Karpas-422 (cell line): Measurements from ENCODE around the gene ZDHHC11B. TPM values are rescaled to one million over a fixed set of nuclear protein-coding genes. Genes with fewer than 3 reads are reported as not detected.
A peak's percentile ranks its signal among the peaks of the same experiment; 100 is the strongest.

Experiments used
- DNase-seq: peaks from one replicate; pipeline ENCODE4 v3.0.0-alpha.2; 2015
- H2AFZ ChIP-seq: fragments of 200-600 bp; sonication (generic); 2 replicates; pipeline ENCODE4 v1.6.1; 2014; ENCODE audit warnings: antibody characterized with exemption, low read length, mixed read lengths
- H3K27ac ChIP-seq: fragments of 200-600 bp; sonication (generic); 2 replicates; pipeline ENCODE4 v1.5.1; 2014; ENCODE audit warnings: mild to moderate bottlenecking, low read length, moderate library complexity
- H3K27me3 ChIP-seq: fragments of 200-600 bp; sonication (generic); 2 replicates; pipeline ENCODE4 v1.6.1; 2014; ENCODE audit warnings: low read length, mixed read lengths
- H3K36me3 ChIP-seq: fragments of 200-600 bp; sonication (generic); 2 replicates; pipeline ENCODE4 v1.6.1; 2014; ENCODE audit warnings: low read length, mixed read lengths; ENCODE audit not compliant: insufficient read depth
- H3K4me1 ChIP-seq: fragments of 200-600 bp; sonication (generic); 2 replicates; pipeline ENCODE4 v1.6.1; 2014; ENCODE audit warnings: mild to moderate bottlenecking, low read length, mixed read lengths
- H3K4me2 ChIP-seq: fragments of 200-600 bp; sonication (generic); 2 replicates; pipeline ENCODE4 v1.6.1; 2014; ENCODE audit warnings: low read length, low read depth, mild to moderate bottlenecking; ENCODE audit not compliant: poor library complexity, severe bottlenecking
- H3K4me3 ChIP-seq: fragments of 200-600 bp; sonication (generic); 2 replicates; pipeline ENCODE4 v1.5.1; 2014; ENCODE audit warnings: mild to moderate bottlenecking, antibody characterized with exemption, low read length, mixed read lengths
- H3K79me2 ChIP-seq: fragments of 200-600 bp; sonication (generic); 2 replicates; pipeline ENCODE4 v1.6.1; 2014; ENCODE audit warnings: mild to moderate bottlenecking, low read length, mixed read lengths
- H3K9ac ChIP-seq: fragments of 200-600 bp; sonication (generic); 2 replicates; pipeline ENCODE4 v1.6.0; 2014; ENCODE audit warnings: low read length
- H3K9me2 ChIP-seq: fragments of 200-600 bp; sonication (generic), shearing (Covaris generic); replicated peaks from 2 replicates; pipeline ENCODE4 v1.6.0; 2014; ENCODE audit warnings: mild to moderate bottlenecking, low read length, moderate library complexity; ENCODE audit not compliant: insufficient read depth
- H3K9me3 ChIP-seq: fragments of 300-700, 200-600 bp; sonication (generic); 2 replicates; pipeline ENCODE4 v1.6.1; 2014; ENCODE audit warnings: low read length, mixed read lengths
- H4K20me1 ChIP-seq: fragments of 200-600 bp; sonication (generic); 2 replicates; pipeline ENCODE4 v1.6.1; 2014; ENCODE audit warnings: mild to moderate bottlenecking, antibody characterized with exemption, low read length, low read depth; ENCODE audit not compliant: insufficient read depth
- total RNA-seq: library from RNA; depleted of rRNA; stranded (reverse); fragments of >200 nt; shearing (Covaris generic); gene quantifications from 2 replicates; pipeline ENCODE4 v1.2.3, GENCODE V29; 2014; ENCODE audit warnings: low replicate concordance

Gene ZDHHC11B
- total RNA-seq, 1 experiment from 2014 or later, result 0.34 TPM

GRCh38 chr5:675871-676698 is 108.4 kb downstream of the ZDHHC11B start:
- Histone ChIP-seq H3K9me2 (no peaks in the 10 kb centered on the region), H3K4me1 (peaks cover 26% of the 10 kb centered on the region), H3K9me3 (no peaks in the 10 kb centered on the region), H3K4me2 (no peak overlapping the region), H3K36me3 (no peaks in the 10 kb centered on the region), H2AFZ (no peak overlapping the region), H3K9ac (no peak overlapping the region), H4K20me1 (peaks cover 30% of the 10 kb centered on the region), H3K79me2 (no peaks in the 10 kb centered on the region), H3K4me3 (no peak overlapping the region), H3K27ac (no peak overlapping the region), H3K27me3 (no peaks in the 10 kb centered on the region)
- DNase-seq, result peak; percentile 51

- H3K9ac ChIP-seq, result no peak overlapping the region
- no peaks in the 10 kb centered on the region for H3K36me3 ChIP-seq
- H3K4me3 ChIP-seq, result no peak overlapping the region
- peak; percentile 49 for DNase-seq
- peaks cover 26% of the 10 kb centered on the region for H3K4me1 ChIP-seq
- H3K9me2 ChIP-seq, result no peaks in the 10 kb centered on the region
- no peak overlapping the region for H3K4me2 ChIP-seq
- H2AFZ ChIP-seq, result no peak overlapping the region
- H3K27ac ChIP-seq, result no peak overlapping the region
- H3K27me3 ChIP-seq, result no peaks in the 10 kb centered on the region
- H3K79me2 ChIP-seq, result no peaks in the 10 kb centered on the region
- peaks cover 38% of the 10 kb centered on the region for H4K20me1 ChIP-seq
- H3K9me3 ChIP-seq, result no peaks in the 10 kb centered on the region
These were observed 109.2 kb downstream of the ZDHHC11B start for GRCh38 chr5:675111-675870.

GRCh38 chr5:674630-675011 is 109.9 kb downstream of the ZDHHC11B start:
- Histone ChIP-seq H3K36me3 (no peaks in the 10 kb centered on the region), H3K9me3 (no peaks in the 10 kb centered on the region), H3K4me3 (no peak overlapping the region), H3K9ac (no peak overlapping the region), H3K27me3 (no peaks in the 10 kb centered on the region), H3K4me2 (no peak overlapping the region), H2AFZ (no peak overlapping the region), H3K79me2 (no peaks in the 10 kb centered on the region), H3K9me2 (no peaks in the 10 kb centered on the region), H4K20me1 (peaks cover 40% of the 10 kb centered on the region), H3K27ac (no peak overlapping the region), H3K4me1 (peaks cover 26% of the 10 kb centered on the region)
- peak; percentile 49 for DNase-seq

GRCh38 chr5:673831-674629 is 110.5 kb downstream of the ZDHHC11B start:
- DNase-seq, result peak; percentile 68
- peaks cover 40% of the 10 kb centered on the region for H4K20me1 ChIP-seq
- no peaks in the 10 kb centered on the region for H3K9me3 ChIP-seq
- H3K9ac ChIP-seq, result no peak overlapping the region
- no peak overlapping the region for H3K4me2 ChIP-seq
- no peak overlapping the region for H3K4me3 ChIP-seq
- no peak overlapping the region for H3K27ac ChIP-seq
- no peaks in the 10 kb centered on the region for H3K36me3 ChIP-seq
- H3K79me2 ChIP-seq, result no peaks in the 10 kb centered on the region
- H3K9me2 ChIP-seq, result no peaks in the 10 kb centered on the region
- H3K27me3 ChIP-seq, result no peaks in the 10 kb centered on the region
- H3K4me1 ChIP-seq, result peaks cover 26% of the 10 kb centered on the region
- no peak overlapping the region for H2AFZ ChIP-seq

- H3K9ac ChIP-seq, result peak overlapping the region; percentile 53
- H3K4me2 ChIP-seq, result peak overlapping the region; percentile 61
- no peak overlapping the region for H2AFZ ChIP-seq
- H3K27ac ChIP-seq, result no peak overlapping the region
- no peaks in the 10 kb centered on the region for H3K27me3 ChIP-seq
- no peaks in the 10 kb centered on the region for H3K79me2 ChIP-seq
- DNase-seq, result no peak
- H3K4me1 ChIP-seq, result peaks cover 26% of the 10 kb centered on the region
- peaks cover 40% of the 10 kb centered on the region for H4K20me1 ChIP-seq
- no peaks in the 10 kb centered on the region for H3K36me3 ChIP-seq
- no peaks in the 10 kb centered on the region for H3K9me2 ChIP-seq
- peak overlapping the region; percentile 31; the same call in 1 of the 2 replicates for H3K4me3 ChIP-seq
- H3K9me3 ChIP-seq, result no peaks in the 10 kb centered on the region
These were observed 111.2 kb downstream of the ZDHHC11B start for GRCh38 chr5:673161-673830.

- H3K9me3 ChIP-seq, result no peaks in the 10 kb centered on the region
- H2AFZ ChIP-seq, result no peak overlapping the region
- H3K4me1 ChIP-seq, result peaks cover 26% of the 10 kb centered on the region
- H3K4me2 ChIP-seq, result peak overlapping the region; percentile 61
- H3K9ac ChIP-seq, result peak overlapping the region; percentile 53
- DNase-seq, result peak; percentile 92
- peak overlapping the region; percentile 31 for H3K4me3 ChIP-seq
- no peaks in the 10 kb centered on the region for H3K27me3 ChIP-seq
- no peaks in the 10 kb centered on the region for H3K36me3 ChIP-seq
- no peaks in the 10 kb centered on the region for H3K9me2 ChIP-seq
- H3K79me2 ChIP-seq, result no peaks in the 10 kb centered on the region
- no peak overlapping the region for H3K27ac ChIP-seq
- peaks cover 40% of the 10 kb centered on the region for H4K20me1 ChIP-seq
These were observed 112.0 kb downstream of the ZDHHC11B start for GRCh38 chr5:672329-673160.
